Measurements from ENCODE around the gene LZTS2. TPM values are rescaled to one million over a fixed set of nuclear protein-coding genes. Genes with fewer than 3 reads are reported as not detected.

The LZTS2 gene
- total and polyA plus RNA-seq, 10 of the 15 experiments (the other 5 are each of a cell fraction or from before 2014, with no cell fraction given): 0.08 to 13.4 (median 7.2) TPM

DNA sequence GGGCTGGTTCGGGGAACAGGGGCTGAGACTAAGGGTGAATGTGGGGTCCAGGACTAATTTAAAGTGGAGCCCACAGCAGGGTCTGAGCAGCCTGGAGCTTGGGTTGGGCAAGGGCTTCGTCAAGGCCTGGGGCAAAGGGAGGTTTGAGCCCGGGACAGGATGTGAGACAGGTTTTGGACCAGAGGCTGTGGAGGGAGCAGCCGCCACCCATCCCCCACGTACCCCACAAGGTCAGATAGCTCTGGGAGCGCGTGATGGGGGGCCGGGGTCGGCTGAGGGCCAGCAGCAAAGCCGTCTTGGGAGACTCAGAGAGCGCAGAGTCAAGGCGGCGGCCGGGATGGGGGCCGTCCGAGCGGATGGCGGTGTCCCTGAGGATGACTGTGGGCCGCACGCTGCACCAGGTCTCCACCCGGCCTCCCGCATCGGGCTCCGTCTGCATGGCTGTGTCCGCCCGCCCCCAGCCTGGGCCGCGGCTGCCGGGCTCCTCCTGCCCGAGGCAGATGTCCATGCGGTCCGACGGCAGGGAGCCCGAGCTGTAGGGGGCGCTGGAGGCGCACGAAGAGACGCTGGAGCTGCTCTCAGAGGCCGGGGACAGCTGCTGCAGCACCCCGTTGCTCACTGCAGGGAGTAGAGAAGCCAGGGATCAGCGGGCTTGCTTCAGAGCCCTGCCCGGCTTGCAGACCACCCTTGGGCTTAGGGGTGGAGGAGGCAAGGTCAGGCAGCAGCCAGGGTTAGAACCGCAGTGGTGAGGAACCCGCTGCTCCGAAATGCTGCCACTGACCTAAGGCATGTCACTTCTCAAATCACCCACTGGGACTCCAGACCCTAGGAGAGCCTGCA lies 19.2 kb downstream of the LZTS2 start (continued):
- TF ChIP-seq SMARCA5 (IDR thresholded peaks at IDR 0.05): no peak
- TF ChIP-seq, protein P1, sequence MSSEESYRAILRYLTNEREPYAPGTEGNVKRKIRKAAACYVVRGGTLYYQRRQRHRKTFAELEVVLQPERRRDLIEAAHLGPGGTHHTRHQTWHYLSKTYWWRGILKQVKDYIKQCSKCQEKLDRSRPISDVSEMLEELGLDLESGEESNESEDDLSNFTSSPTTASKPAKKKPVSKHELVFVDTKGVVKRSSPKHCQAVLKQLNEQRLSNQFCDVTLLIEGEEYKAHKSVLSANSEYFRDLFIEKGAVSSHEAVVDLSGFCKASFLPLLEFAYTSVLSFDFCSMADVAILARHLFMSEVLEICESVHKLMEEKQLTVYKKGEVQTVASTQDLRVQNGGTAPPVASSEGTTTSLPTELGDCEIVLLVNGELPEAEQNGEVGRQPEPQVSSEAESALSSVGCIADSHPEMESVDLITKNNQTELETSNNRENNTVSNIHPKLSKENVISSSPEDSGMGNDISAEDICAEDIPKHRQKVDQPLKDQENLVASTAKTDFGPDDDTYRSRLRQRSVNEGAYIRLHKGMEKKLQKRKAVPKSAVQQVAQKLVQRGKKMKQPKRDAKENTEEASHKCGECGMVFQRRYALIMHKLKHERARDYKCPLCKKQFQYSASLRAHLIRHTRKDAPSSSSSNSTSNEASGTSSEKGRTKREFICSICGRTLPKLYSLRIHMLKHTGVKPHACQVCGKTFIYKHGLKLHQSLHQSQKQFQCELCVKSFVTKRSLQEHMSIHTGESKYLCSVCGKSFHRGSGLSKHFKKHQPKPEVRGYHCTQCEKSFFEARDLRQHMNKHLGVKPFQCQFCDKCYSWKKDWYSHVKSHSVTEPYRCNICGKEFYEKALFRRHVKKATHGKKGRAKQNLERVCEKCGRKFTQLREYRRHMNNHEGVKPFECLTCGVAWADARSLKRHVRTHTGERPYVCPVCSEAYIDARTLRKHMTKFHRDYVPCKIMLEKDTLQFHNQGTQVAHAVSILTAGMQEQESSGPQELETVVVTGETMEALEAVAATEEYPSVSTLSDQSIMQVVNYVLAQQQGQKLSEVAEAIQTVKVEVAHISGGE (CRISPR knock-in tag; IDR thresholded peaks at IDR 0.05): no peak

DNA sequence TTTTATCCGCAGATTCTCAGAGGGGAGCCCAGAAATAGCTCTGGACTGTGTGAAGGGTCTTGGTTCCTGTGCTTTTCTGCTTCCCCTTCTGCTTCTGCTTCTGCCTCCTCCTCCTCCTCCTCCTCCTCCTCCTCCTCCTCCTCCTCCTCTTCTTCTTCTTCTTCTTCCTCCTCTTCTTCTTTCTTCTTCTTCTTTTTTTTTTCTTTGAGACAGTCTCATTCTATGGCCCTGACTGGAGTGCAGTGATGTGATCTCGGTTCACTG lies 19.8 kb downstream of the LZTS2 start:
- Histone ChIP-seq H4K20me1 (ENCODE audit: control insufficient read depth, insufficient read depth) (no peaks in the 10 kb centered on the region), H3K9ac (ENCODE audit: control insufficient read depth, insufficient read depth, low read length) (no peak overlapping the region), H3K27me3 (replicated peaks in 1 of 2; ENCODE audit: control insufficient read depth in 2 of 2, insufficient read depth in 2 of 2, low read length in 1 of 2) (peaks cover 10% of the 10 kb centered on the region in 2 experiments), H3K4me2 (ENCODE audit: control insufficient read depth, insufficient read depth) (no peak overlapping the region), H3K9me3 (replicated peaks; ENCODE audit: control insufficient read depth, insufficient read depth, low read length) (no peaks in the 10 kb centered on the region), H3K27ac (ENCODE audit: control insufficient read depth, insufficient read depth) (no peak overlapping the region), H2AFZ (ENCODE audit: control insufficient read depth, low read depth, low read length) (no peak overlapping the region), H3K79me2 (ENCODE audit: control insufficient read depth, insufficient read depth, low read length) (no peaks in the 10 kb centered on the region), H3K4me1 (ENCODE audit: control insufficient read depth, insufficient read depth, low read length) (peaks cover 9% of the 10 kb centered on the region), H3K36me3 (ENCODE audit: control insufficient read depth in 2 of 2, insufficient read depth in 2 of 2, low read length in 1 of 2) (no peaks in the 10 kb centered on the region), H3K4me3 (no peak overlapping the region)
- POLR2A ChIA-PET: no interaction called here
- no peak for TF ChIP-seq JUNB (IDR thresholded peaks at IDR 0.05)
- no peak for TF ChIP-seq POLR2A (IDR thresholded peaks at IDR 0.05; ENCODE audit: low read depth, low read length)
- no peak for TF ChIP-seq NR2C2 (IDR thresholded peaks at IDR 0.05; ENCODE audit: borderline replicate concordance, control insufficient read depth, insufficient read length, low read depth)
- TF ChIP-seq, protein P2, sequence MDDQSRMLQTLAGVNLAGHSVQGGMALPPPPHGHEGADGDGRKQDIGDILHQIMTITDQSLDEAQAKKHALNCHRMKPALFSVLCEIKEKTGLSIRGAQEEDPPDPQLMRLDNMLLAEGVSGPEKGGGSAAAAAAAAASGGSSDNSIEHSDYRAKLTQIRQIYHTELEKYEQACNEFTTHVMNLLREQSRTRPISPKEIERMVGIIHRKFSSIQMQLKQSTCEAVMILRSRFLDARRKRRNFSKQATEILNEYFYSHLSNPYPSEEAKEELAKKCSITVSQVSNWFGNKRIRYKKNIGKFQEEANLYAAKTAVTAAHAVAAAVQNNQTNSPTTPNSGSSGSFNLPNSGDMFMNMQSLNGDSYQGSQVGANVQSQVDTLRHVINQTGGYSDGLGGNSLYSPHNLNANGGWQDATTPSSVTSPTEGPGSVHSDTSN (IDR thresholded peaks at IDR 0.05; ENCODE audit: insufficient replicate concordance, low read depth, low read length): no peak
- TF ChIP-seq, protein P3, sequence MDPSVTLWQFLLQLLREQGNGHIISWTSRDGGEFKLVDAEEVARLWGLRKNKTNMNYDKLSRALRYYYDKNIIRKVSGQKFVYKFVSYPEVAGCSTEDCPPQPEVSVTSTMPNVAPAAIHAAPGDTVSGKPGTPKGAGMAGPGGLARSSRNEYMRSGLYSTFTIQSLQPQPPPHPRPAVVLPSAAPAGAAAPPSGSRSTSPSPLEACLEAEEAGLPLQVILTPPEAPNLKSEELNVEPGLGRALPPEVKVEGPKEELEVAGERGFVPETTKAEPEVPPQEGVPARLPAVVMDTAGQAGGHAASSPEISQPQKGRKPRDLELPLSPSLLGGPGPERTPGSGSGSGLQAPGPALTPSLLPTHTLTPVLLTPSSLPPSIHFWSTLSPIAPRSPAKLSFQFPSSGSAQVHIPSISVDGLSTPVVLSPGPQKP (IDR thresholded peaks at IDR 0.05; ENCODE audit: low read depth, low read length): no peak
- no peak for TF ChIP-seq RAD21 (IDR thresholded peaks at IDR 0.05; ENCODE audit: insufficient read depth, low read depth, low read length)
- intact Hi-C loops (cut with micrococcal nuclease; ENCODE audit: unreplicated experiment) (no loop called here), in situ Hi-C loops (cut with MboI) (no loop called here)
- CTCF ChIA-PET: interaction anchor here (0.9 to 6.8 kb wide), 13 partner anchors 10 to 142 kb away, joined by 3 to 91 read pairs (median 16); partner anchors contain the start of genes LZTS2, MRPL43, PDZD7 and SFXN3
- ATAC-seq (no peak), DNase-seq (ENCODE audit: low read depth, low spot score) (no peak), FAIRE-seq (no peak)
- no TSS peak for BruUV-seq (replicated peaks)
- RAD21 ChIA-PET (ENCODE audit: unreplicated experiment): interaction anchor here (0.7 to 2.6 kb wide), 11 partner anchors 12 to 123 kb away, joined by 3 to 13 read pairs (median 6); partner anchors contain the start of genes KAZALD1, PDZD7 and SFXN3
- SMC1A ChIA-PET (ENCODE audit: uncharacterized antibody, unreplicated experiment): interaction anchor here (1.0 to 1.4 kb wide), 2 partner anchors 9 to 24 kb away, joined by 3 to 5 read pairs; no protein-coding TSS in a partner anchor
- 0% methylated on average over 2 of the region's 2 CpGs for WGBS (ENCODE audit: insufficient coverage, insufficient replicate concordance, low lambda C conversion rate, missing lambda C conversion rate)
